Glomerular endothelial cell (primary cell): ENCODE measurements around the gene PDE4A. TPM values are rescaled to one million over a fixed set of nuclear protein-coding genes. Genes with fewer than 3 reads are reported as not detected.
"Not testable (repeated sequence)": the region's sequence is repeated elsewhere in the genome, so short reads cannot be mapped to it uniquely, and the experiment has no call there.

Experiments used
- DNase-seq: peaks from one replicate; pipeline ENCODE4 v3.0.0-alpha.2; 2011; ENCODE audit warnings: low read depth, low spot score; ENCODE audit errors: extremely low read depth
- total RNA-seq: library from RNA; depleted of rRNA; stranded (reverse); fragments of >200 nt; gene quantifications from 2 replicates; pipeline ENCODE4 v1.2.3, GENCODE V29; 2015

The PDE4A gene
- total RNA-seq, 1 donor from 2014 or later = 5.3 TPM

GRCh38 chr19:10461047-10461949, 41.0 kb downstream of the PDE4A start:
- DNase-seq = peak; percentile 18

GRCh38 chr19:10462042-10462441, 41.7 kb downstream of the PDE4A start:
- not testable (repeated sequence) for DNase-seq

- no peak for DNase-seq
Measured at GRCh38 chr19:10462557-10462956, 42.2 kb downstream of the PDE4A start.

GRCh38 chr19:10464456-10464855, 44.1 kb downstream of the PDE4A start:
- no peak for DNase-seq

- DNase-seq = no peak
Measured at GRCh38 chr19:10467104-10467706, 46.9 kb downstream of the PDE4A start.

GRCh38 chr19:10468133-10468532, 47.8 kb downstream of the PDE4A start:
- DNase-seq = no peak

- no peak for DNase-seq
Measured at GRCh38 chr19:10471909-10472308, 51.6 kb downstream of the PDE4A start.

- DNase-seq = no peak
Measured at GRCh38 chr19:10473192-10473591, 52.9 kb downstream of the PDE4A start.

- no peak for DNase-seq
Measured at GRCh38 chr19:10474962-10475451, 54.7 kb downstream of the PDE4A start.

GRCh38 chr19:10478476-10478875, 58.1 kb downstream of the PDE4A start:
- DNase-seq = no peak

GRCh38 chr19:10478903-10479384, 58.6 kb downstream of the PDE4A start:
- no peak for DNase-seq

GRCh38 chr19:10486551-10486950, 66.2 kb downstream of the PDE4A start:
- DNase-seq = no peak

- DNase-seq = no peak
Measured at GRCh38 chr19:10491472-10492047, 71.2 kb downstream of the PDE4A start.

GRCh38 chr19:10497371-10497770, 77.0 kb downstream of the PDE4A start:
- DNase-seq = no peak

- no peak for DNase-seq
Measured at GRCh38 chr19:10499550-10500246, 79.4 kb downstream of the PDE4A start.

- no peak for DNase-seq
Measured at GRCh38 chr19:10500247-10500592, 79.9 kb downstream of the PDE4A start.

GRCh38 chr19:10501971-10502523, 81.7 kb downstream of the PDE4A start:
- DNase-seq = no peak

GRCh38 chr19:10502524-10503001, 82.2 kb downstream of the PDE4A start:
- DNase-seq = no peak

GRCh38 chr19:10503002-10503789, 82.9 kb downstream of the PDE4A start, which contains the start of gene KEAP1:
TSS of gene KEAP1 (minus strand) at chr19:10503356. CDS start at chr19:10500033, 3,323 bp downstream.
- no peak for DNase-seq
